ENCODE measurements around the gene EGFLAM. TPM values are rescaled to one million over a fixed set of nuclear protein-coding genes. Genes with fewer than 3 reads are reported as not detected.

EGFLAM gene
- total and polyA plus RNA-seq, 9 of the 15 experiments (the other 6 are each of a cell fraction or from before 2014, with no cell fraction given), result 0.09 to 2.5 (median 1.0) TPM

DNA sequence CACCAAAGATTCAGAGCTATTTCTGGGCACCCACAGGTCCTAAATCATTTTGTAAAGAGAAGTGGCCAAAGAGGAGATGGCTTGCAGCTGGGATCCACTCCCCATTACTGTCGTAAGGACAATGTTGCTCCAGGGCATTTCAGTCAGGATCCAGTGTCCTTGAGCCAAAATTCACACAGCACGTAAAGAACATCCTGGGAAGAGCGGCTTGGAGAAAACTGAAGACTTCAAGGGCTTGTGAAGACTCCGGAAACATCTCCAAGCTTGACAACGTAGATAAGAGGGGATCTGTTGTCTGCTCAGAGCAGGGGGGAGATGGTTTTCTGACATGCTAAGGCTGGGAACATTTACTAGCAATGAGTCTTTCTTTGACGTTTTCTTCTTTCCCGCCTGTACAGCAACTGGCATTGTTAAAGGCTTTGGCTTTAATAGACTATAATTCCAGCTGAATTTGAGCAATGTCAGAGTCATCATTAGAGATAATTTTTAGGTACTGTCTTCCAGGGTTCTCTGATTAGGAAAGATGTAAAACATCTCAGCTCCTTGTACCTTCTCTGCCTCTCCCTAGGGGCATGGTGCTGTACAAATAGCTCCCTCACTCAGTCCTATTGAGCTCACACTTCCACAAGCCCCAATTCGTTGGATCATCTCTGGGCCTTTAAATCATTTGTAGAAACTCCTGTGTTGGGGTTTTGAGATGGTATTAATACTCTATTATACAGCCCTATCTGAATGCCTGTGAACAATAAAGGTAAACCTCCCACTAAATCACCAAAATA lies 39.7 kb downstream of the EGFLAM start (continued):
- TF ChIP-seq, protein P1, sequence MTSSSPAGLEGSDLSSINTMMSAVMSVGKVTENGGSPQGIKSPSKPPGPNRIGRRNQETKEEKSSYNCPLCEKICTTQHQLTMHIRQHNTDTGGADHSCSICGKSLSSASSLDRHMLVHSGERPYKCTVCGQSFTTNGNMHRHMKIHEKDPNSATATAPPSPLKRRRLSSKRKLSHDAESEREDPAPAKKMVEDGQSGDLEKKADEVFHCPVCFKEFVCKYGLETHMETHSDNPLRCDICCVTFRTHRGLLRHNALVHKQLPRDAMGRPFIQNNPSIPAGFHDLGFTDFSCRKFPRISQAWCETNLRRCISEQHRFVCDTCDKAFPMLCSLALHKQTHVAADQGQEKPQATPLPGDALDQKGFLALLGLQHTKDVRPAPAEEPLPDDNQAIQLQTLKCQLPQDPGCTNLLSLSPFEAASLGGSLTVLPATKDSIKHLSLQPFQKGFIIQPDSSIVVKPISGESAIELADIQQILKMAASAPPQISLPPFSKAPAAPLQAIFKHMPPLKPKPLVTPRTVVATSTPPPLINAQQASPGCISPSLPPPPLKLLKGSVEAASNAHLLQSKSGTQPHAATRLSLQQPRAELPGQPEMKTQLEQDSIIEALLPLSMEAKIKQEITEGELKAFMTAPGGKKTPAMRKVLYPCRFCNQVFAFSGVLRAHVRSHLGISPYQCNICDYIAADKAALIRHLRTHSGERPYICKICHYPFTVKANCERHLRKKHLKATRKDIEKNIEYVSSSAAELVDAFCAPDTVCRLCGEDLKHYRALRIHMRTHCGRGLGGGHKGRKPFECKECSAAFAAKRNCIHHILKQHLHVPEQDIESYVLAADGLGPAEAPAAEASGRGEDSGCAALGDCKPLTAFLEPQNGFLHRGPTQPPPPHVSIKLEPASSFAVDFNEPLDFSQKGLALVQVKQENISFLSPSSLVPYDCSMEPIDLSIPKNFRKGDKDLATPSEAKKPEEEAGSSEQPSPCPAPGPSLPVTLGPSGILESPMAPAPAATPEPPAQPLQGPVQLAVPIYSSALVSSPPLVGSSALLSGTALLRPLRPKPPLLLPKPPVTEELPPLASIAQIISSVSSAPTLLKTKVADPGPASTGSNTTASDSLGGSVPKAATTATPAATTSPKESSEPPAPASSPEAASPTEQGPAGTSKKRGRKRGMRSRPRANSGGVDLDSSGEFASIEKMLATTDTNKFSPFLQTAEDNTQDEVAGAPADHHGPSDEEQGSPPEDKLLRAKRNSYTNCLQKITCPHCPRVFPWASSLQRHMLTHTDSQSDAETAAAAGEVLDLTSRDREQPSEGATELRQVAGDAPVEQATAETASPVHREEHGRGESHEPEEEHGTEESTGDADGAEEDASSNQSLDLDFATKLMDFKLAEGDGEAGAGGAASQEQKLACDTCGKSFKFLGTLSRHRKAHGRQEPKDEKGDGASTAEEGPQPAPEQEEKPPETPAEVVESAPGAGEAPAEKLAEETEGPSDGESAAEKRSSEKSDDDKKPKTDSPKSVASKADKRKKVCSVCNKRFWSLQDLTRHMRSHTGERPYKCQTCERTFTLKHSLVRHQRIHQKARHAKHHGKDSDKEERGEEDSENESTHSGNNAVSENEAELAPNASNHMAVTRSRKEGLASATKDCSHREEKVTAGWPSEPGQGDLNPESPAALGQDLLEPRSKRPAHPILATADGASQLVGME (CRISPR knock-in tag; IDR thresholded peaks at IDR 0.05), result no peak
- TF ChIP-seq POLR3G (IDR thresholded peaks at IDR 0.05; ENCODE audit: extremely low read depth, insufficient read length, insufficient replicate concordance), result no peak
- no peak for TF ChIP-seq JUND (IDR thresholded peaks at IDR 0.05; ENCODE audit: borderline replicate concordance, low read depth, low read length)
- no peak for TF ChIP-seq JUND (tag; IDR thresholded peaks at IDR 0.05; ENCODE audit: borderline replicate concordance, low read depth, low read length)
- no peak for TF ChIP-seq NFRKB (IDR thresholded peaks at IDR 0.05; ENCODE audit: low read depth)
- peak; percentile 75 for TF ChIP-seq CBFA2T3 (IDR thresholded peaks at IDR 0.05)
- no peak for TF ChIP-seq JUNB (CRISPR knock-in tag; conservative IDR thresholded peaks at IDR 0.05)
- peak; percentile 61 for TF ChIP-seq TAL1 (IDR thresholded peaks at IDR 0.05)
- TF ChIP-seq ZNF212 (CRISPR knock-in tag; IDR thresholded peaks at IDR 0.05), result no peak
- no peak for TF ChIP-seq ZNF436 (CRISPR knock-in tag; IDR thresholded peaks at IDR 0.05)
- TF ChIP-seq C11orf30 (IDR thresholded peaks at IDR 0.05; ENCODE audit: low read depth), result no peak
- TF ChIP-seq, protein P2, sequence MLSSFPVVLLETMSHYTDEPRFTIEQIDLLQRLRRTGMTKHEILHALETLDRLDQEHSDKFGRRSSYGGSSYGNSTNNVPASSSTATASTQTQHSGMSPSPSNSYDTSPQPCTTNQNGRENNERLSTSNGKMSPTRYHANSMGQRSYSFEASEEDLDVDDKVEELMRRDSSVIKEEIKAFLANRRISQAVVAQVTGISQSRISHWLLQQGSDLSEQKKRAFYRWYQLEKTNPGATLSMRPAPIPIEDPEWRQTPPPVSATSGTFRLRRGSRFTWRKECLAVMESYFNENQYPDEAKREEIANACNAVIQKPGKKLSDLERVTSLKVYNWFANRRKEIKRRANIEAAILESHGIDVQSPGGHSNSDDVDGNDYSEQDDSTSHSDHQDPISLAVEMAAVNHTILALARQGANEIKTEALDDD (IDR thresholded peaks at IDR 0.05), result no peak
- TF ChIP-seq, protein P3, sequence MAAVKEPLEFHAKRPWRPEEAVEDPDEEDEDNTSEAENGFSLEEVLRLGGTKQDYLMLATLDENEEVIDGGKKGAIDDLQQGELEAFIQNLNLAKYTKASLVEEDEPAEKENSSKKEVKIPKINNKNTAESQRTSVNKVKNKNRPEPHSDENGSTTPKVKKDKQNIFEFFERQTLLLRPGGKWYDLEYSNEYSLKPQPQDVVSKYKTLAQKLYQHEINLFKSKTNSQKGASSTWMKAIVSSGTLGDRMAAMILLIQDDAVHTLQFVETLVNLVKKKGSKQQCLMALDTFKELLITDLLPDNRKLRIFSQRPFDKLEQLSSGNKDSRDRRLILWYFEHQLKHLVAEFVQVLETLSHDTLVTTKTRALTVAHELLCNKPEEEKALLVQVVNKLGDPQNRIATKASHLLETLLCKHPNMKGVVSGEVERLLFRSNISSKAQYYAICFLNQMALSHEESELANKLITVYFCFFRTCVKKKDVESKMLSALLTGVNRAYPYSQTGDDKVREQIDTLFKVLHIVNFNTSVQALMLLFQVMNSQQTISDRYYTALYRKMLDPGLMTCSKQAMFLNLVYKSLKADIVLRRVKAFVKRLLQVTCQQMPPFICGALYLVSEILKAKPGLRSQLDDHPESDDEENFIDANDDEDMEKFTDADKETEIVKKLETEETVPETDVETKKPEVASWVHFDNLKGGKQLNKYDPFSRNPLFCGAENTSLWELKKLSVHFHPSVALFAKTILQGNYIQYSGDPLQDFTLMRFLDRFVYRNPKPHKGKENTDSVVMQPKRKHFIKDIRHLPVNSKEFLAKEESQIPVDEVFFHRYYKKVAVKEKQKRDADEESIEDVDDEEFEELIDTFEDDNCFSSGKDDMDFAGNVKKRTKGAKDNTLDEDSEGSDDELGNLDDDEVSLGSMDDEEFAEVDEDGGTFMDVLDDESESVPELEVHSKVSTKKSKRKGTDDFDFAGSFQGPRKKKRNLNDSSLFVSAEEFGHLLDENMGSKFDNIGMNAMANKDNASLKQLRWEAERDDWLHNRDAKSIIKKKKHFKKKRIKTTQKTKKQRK (IDR thresholded peaks at IDR 0.05; ENCODE audit: borderline replicate concordance, low read depth, low read length), result no peak
- no peak for TF ChIP-seq E4F1 (CRISPR knock-in tag; IDR thresholded peaks at IDR 0.05; ENCODE audit: borderline replicate concordance)
- no peak for TF ChIP-seq PHF21A (IDR thresholded peaks at IDR 0.05; ENCODE audit: borderline replicate concordance, low read depth)
- no peak for TF ChIP-seq PHB2 (IDR thresholded peaks at IDR 0.05; ENCODE audit: low read depth)

Measured in K562 (cell line).